Neutrophil (primary cell): Measurements from ENCODE around the gene TMEM171.

Experiments used
- H3K27ac ChIP-seq: fragments of 200-600 bp; sonication (generic); 2 replicates; pipeline ENCODE4 v1.5.1; 2016; ENCODE audit warnings: mild to moderate bottlenecking, moderate library complexity
- H3K27me3 ChIP-seq: fragments of 200-600 bp; sonication (generic); 2 replicates; pipeline ENCODE4 v1.6.0; 2016; ENCODE audit warnings: mild to moderate bottlenecking
- H3K36me3 ChIP-seq: fragments of 200-600 bp; sonication (generic); 2 replicates; pipeline ENCODE4 v1.5.1; 2017
- H3K4me1 ChIP-seq, 2 experiments: fragments of 200-600 bp in 1 of 2; sonication (generic) in 1 of 2; 1 replicate in 1 of 2; 2 replicates in 1 of 2; pipeline versions ENCODE4 v1.5.1 to v1.6.1; 2013 to 2016; ENCODE audit warnings: low read depth in 1 of 2, low read length in 1 of 2, mild to moderate bottlenecking in 1 of 2, moderate library complexity in 1 of 2; ENCODE audit not compliant: control insufficient read depth in 1 of 2, insufficient read depth in 1 of 2
- H3K4me3 ChIP-seq, 2 experiments: fragments of 200-600 bp in 1 of 2; sonication (generic) in 1 of 2; 1 replicate in 1 of 2; 2 replicates in 1 of 2; pipeline ENCODE4 v1.5.1; 2013 to 2016; ENCODE audit warnings: low read depth in 1 of 2, low read length in 1 of 2, mild to moderate bottlenecking in 1 of 2, moderate library complexity in 1 of 2
- H3K9me3 ChIP-seq: fragments of 200-600 bp; sonication (generic); 2 replicates; pipeline ENCODE4 v1.5.1; 2016
- TF ChIP-seq, protein P1 (sequence below): fragments of 200-600 bp; sonication (generic); IDR thresholded peaks from 2 replicates; pipeline ENCODE4 v1.5.1; 2016; ENCODE audit warnings: antibody characterized with exemption

TMEM171 gene

DNA sequence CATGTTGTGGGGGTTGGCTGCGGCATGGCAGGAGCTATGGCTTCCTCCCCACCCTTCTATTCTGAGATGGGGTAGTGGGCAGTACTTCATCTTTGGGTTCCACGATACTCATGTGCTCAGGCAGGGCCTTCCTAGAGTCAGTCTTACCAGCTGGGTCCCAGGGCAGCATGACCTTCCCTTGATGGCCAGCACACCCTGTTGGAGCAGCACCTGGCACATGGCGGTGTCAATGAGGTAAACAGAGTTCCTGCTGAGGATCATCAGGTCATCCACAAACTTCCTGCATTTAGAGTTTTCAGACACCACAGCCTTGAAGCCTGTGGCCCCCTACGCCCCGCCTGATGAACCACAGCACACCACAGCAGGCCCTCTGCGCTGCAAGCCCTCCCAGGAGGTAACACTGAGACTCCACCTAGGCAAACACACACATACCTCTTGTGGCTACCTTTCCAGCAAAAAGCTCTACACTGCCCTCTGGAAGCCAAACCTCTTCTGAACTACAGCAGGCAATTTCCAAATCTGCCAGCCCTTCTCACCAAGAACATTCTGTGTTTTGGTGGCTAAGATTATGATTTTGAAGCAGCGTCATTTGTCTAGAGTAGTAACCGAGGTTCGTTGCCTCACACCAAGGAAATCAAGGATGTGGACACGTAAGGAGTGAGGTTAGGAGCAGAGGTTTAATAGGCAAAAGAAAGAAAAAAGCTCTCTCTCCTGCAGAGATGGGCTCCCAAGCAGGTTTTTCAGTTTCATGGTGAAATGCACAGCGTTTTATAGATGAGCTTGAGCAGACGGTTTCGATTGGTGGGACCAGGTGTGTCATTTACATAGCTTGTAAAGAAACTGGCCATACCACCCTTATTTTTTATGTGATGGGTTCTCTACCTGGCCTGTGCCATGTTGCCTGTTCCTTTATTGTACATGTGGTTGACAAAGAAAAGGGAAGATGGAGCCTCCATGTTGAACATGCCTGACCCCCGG lies 32.3 kb downstream of the TMEM171 start:
- TF ChIP-seq, protein P1, sequence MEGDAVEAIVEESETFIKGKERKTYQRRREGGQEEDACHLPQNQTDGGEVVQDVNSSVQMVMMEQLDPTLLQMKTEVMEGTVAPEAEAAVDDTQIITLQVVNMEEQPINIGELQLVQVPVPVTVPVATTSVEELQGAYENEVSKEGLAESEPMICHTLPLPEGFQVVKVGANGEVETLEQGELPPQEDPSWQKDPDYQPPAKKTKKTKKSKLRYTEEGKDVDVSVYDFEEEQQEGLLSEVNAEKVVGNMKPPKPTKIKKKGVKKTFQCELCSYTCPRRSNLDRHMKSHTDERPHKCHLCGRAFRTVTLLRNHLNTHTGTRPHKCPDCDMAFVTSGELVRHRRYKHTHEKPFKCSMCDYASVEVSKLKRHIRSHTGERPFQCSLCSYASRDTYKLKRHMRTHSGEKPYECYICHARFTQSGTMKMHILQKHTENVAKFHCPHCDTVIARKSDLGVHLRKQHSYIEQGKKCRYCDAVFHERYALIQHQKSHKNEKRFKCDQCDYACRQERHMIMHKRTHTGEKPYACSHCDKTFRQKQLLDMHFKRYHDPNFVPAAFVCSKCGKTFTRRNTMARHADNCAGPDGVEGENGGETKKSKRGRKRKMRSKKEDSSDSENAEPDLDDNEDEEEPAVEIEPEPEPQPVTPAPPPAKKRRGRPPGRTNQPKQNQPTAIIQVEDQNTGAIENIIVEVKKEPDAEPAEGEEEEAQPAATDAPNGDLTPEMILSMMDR, result no peak
- no peak overlapping the region for H3K27ac ChIP-seq
- H3K27me3 ChIP-seq, result peaks cover 58% of the 10 kb centered on the region

DNA sequence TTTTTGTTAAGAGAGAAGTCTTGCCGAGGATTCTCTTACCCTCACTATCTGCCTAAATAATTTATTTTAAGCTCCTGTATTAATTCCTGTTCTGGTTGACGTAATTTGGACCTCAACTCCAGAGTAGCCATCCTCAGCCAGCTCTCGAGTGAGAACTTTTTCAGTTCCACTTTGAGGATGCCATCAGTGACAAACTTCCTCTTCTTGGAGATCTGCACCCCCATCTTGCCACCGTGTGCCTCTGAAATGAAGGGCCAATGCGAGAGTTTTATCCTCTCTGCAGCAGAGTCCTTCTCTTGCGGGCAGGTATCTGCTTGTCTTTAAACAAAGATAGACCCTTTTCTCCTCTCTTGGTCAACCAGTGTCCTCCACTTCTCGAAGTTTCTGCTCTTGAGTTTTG lies 33.1 kb downstream of the TMEM171 start:
- no peaks in the 10 kb centered on the region for H3K9me3 ChIP-seq
- H3K36me3 ChIP-seq, result no peaks in the 10 kb centered on the region
- H3K4me3 ChIP-seq, result no peak overlapping the region
- no peaks in the 10 kb centered on the region for H3K4me1 ChIP-seq
- H3K27ac ChIP-seq, result no peak overlapping the region
- peaks cover 66% of the 10 kb centered on the region for H3K27me3 ChIP-seq
- TF ChIP-seq, protein P1, result no peak

More for the DNA sequence above, 32.3 kb downstream of the TMEM171 start:
- no peak overlapping the region for H3K4me3 ChIP-seq
- no peaks in the 10 kb centered on the region for H3K9me3 ChIP-seq
- no peaks in the 10 kb centered on the region for H3K36me3 ChIP-seq
- H3K4me1 ChIP-seq, result no peaks in the 10 kb centered on the region

DNA sequence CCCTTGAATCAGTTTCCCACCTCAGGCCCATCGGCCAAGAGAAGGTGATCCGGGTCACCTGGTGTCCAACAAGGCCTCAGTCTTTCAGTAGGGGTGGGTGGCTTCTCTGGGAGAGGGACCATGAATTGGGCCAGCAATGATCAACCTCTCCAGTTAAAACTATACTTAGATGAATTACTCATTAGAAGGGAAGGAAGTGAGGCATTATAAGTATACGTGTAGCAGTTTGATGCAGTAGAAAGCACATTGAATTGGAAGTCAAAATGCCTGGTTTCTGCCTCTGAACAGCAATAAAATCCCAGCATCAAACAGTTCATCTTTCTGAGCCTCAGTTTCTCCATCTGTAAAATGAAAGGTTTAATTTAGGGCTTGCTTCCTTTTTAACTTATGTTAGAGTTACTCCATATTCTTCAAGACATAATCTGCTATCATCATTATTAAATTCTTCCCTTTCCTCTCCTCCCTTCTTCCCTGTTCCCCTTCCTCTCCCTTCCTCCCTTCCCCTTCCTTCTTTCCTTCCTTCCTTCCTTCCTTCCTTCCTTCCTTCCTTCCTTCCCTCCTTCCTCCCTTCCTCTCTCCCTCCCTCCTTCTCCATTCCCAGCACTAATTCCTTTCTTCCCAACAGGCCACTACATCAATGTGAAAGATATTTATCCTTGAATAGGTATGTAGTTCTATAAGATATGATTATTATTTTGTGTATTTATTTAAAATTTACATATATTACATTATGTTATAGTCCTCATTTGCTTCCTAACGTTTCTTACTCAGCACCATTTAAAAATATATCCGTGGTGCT lies 34.0 kb downstream of the TMEM171 start:
- H3K27me3 ChIP-seq, result peaks cover 74% of the 10 kb centered on the region
- no peaks in the 10 kb centered on the region for H3K36me3 ChIP-seq
- TF ChIP-seq, protein P1, result no peak

DNA sequence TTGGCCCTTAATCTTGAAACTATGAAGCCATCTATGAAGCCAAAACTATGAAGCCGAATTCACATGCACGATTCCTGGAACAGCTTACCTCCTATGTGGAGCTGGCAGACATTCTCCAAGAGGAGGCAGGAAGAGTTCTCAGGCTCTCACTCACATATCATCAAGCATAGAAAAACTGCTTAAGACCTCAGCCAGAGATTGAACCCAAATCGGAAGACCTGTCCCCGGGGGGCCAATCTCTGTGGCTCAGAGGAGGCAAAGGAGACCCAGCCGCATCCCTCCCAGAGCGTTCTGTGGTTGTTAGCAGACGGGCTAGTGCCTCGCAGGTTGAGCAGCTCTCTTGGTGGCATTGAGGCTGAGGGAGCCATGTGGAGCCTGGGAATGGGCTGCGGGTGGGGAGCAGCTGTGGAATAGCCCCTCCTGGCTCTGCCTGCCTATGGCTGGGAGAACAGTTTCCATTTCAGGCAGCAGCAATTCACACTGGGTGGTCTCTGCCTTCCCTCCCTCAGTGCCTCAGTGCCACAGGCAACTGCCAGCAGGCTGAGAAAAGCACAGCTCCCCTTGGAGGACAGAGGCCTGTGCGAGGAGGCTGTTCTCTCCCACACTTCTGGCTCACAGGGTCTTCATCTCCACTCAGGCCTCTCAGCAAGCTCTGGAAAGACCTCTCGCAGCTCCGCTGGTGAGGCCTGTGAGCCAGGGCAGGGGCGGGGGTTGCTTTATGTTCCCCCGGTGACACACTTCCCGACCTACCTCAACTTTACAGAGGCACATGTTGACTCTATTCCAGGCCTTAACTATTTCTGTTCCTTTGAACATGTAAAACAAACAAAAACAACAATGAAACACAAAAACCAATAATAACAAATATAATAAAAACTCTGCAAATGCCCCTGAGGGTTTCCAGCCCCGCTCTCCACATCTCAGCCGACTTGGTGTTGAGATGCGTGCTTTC lies 35.2 kb downstream of the TMEM171 start:
- H3K4me1 ChIP-seq, result no peaks in the 10 kb centered on the region
- peaks cover 73% of the 10 kb centered on the region for H3K27me3 ChIP-seq
- no peak overlapping the region for H3K4me3 ChIP-seq
- TF ChIP-seq, protein P1, result no peak
- H3K27ac ChIP-seq, result no peak overlapping the region
- no peaks in the 10 kb centered on the region for H3K36me3 ChIP-seq
- no peaks in the 10 kb centered on the region for H3K9me3 ChIP-seq

More for the DNA sequence above, 34.0 kb downstream of the TMEM171 start:
- H3K9me3 ChIP-seq, result no peaks in the 10 kb centered on the region
- no peaks in the 10 kb centered on the region for H3K4me1 ChIP-seq
- no peak overlapping the region for H3K4me3 ChIP-seq
- H3K27ac ChIP-seq, result no peak overlapping the region
